HPDE6-E6E7 (cell line): ENCODE data around the gene TBPL1.
"Not testable (repeated sequence)": the region's sequence is repeated elsewhere in the genome, so short reads cannot be mapped to it uniquely, and the experiment has no call there.

Source experiments
- DNase-seq: peaks from one replicate; pipeline ENCODE4 v3.0.0; 2011; ENCODE audit warnings: missing footprints; ENCODE audit errors: extremely low spot score

Gene TBPL1

DNA sequence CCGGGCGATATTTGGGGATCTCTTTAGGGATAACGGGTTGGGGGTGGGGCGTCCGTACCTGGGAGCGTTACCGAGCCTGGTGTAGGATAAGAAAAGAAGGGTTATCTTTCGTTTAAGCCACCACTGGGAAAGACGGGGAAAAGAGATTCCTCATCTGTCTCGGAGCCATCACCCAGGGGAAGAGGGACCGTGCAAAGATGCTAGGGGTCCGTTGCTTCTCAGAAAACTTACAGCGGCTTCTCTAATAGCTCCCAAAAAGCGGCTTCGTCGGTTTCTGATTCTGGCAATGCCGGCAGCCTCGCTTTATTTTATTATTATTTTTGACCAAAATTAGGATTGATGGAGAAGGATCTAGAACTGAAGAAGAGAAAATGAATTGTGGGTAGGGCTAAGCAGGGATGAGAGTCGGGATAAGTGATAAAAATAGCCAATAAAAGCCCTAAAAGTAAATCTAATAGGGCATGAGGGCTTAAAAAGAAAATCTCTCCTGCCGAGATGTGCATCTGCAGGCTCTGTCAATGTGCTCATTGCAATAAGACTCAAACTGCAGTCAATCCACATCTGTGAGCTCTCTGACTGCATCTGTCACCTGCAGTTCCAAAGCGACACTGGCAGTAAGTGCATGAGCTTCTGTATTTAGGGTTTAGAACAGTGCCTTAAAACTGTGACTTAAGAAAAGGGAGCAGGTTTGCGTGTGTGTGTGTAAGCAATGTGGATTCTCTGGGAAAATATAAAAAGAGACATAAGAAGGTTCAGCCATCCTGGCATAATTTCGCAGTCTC is 801 bp downstream of the TBPL1 start:
- DNase-seq: peak; percentile 9

DNA sequence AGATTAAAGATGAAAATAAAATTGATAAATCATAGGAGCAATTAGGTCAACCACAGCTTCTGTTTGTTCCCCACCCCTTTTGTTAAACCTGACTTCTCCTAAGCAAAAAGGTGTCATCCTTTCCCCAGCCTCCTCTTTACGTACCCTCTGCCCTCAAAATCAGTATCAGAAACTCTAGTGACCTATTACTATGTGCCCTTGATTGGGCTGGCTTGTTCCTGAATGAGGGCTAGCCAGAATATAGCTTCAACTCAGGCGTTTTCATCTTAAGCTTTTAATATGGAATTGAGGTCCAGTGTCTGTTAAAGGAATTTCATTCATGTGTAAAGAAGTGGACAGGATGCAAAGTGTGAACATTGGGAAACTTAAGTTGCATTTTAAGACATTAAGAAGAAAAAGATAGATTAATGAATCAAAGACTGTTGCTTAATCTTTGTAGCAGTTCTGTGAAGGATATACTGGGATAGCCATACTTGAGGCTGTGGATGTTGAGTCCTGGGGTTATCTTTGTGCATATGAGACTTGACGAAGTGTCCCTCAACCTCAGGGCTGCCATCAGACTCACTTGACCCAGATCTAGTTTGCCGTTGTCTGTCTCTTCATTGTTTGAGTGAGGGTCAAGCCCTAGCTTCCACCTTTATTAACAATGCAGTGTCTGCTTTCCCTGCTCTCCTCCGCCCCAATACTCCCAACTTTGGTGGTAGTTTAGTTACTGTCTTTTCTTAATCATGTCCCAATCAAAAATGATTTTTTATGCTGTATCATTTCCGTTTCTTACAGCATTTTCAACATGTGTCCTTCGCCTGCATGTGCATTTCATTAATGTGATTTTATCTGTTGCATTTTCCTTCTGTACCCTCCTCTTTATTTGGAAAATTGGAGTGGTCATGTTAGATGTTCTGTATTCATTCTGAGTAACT is 1.9 kb downstream of the TBPL1 start:
- no peak for DNase-seq

DNA sequence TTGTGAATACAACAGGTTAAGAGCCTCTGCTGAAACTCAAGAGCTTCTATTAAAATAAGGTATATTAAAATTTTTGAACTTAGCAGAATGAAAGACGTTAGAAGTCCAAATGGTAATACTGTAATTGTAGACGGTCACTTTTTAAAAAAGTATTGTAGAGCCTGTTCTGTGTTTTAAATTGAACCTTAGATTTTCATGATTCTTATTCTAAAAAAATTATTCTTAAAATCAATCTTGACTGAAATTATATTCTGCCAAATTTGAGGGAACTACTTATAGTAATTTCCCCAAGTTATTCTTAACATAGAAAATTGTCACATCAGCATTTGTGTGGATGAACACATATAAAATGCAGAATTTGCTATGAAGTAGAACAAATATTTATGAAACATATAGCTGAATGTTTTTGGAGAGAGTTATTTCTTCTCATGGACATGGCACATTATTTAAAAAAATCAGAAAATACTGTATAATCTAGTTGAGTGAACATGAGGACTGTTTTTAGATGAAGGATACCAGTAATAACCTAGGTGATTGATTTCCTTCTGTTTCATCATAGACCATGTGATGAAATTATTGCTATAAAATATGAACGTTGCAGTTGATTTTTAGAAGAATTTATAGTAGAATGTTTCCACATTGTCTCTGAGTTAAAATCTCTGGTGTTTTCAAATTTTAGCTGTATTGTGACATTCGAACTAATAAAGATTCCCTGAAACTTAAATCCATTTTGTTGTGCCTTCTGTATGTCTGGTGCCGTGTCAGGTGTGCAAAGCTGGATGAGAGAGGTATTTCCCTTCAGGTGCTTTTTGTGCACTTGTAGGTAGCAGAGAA is 2.8 kb downstream of the TBPL1 start:
- DNase-seq: no peak

DNA sequence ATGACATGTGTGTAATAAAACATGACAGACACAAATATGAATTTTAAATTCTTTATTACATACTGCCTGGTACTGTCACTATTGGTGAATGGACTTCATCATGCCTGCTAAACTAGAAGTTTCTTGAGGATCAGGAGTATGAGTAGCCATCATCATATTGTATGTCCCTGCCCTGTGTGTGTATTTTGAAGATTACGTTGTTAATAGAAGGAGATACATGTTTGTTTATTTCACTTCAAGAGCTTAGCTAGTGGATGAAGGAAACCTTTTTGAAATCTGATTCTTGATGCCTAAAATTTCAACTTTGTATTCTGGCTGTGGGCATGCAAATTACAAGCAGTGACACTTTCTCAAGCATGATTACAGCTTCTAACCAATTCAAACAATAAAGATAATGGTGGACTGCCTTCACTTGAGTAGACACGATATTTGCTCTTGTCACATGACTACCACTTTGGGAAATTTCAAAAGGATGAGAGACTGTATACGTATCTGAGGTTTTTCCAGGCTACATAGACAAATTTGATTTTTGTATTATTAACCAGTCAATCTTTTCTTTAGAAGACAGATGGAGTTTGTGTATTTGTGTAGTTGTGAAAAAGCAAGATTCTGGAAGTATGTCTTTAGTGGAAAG is 3.5 kb downstream of the TBPL1 start:
- DNase-seq: no peak

DNA sequence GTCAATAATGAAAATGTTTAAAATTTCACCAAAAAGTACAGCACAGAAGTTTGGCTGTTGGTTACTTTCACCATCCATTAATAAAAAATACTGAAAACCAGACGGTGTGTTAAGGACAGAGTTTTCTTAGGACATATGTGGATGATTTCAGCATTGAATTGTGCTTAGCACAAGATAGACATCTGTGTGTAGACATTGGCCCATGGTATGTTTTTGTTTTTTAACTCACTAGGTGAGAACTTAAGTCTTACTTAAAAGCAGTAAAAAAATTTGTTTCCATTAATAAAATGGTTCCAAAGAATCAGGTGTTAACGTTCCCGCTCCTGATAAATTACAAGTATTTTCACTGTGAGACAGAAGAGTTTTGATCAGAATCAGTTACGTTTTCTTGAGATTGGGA is 4.2 kb downstream of the TBPL1 start:
- no peak for DNase-seq

DNA sequence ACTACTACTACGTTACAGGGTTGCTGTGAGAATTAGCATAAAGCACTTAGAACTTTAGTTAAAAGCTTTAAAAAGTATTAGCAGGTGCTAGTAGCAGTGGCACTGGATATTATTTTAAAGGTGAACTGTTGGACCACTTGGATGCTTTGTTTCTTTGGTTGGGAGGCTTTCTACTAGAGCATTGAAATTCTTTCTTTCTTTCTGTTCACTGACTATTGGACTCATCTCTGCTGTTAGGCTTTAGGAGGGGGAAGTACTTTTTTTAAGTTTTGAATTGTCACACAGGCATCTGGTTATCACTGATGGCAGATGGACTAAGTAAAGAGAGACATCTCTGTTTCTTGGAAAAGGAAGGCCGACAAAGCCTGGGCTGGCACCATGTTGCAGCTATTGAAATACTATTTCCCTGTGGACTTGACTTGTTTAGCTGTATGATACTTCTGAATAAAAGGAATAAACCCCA is 4.8 kb downstream of the TBPL1 start:
- DNase-seq: no peak

DNA sequence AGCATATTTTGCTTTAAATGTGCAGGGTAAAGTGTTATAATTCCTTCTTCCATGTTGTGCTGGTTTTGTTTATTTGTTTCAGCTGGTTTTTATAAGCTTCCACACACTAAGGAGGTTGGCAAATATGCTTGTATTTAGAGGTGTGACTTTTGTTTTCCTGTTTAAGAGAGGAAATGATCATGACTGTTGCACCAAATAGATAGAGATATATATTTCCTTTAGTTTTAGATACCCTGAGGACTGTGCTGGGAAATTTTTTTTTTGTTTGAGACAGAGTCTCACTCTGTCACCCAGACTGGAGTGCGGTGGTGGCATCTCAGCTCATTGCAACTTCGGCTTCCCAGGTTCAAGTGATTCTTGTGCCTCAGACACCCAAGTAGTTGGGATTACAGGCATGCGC is 5.8 kb downstream of the TBPL1 start:
- no peak for DNase-seq

DNA sequence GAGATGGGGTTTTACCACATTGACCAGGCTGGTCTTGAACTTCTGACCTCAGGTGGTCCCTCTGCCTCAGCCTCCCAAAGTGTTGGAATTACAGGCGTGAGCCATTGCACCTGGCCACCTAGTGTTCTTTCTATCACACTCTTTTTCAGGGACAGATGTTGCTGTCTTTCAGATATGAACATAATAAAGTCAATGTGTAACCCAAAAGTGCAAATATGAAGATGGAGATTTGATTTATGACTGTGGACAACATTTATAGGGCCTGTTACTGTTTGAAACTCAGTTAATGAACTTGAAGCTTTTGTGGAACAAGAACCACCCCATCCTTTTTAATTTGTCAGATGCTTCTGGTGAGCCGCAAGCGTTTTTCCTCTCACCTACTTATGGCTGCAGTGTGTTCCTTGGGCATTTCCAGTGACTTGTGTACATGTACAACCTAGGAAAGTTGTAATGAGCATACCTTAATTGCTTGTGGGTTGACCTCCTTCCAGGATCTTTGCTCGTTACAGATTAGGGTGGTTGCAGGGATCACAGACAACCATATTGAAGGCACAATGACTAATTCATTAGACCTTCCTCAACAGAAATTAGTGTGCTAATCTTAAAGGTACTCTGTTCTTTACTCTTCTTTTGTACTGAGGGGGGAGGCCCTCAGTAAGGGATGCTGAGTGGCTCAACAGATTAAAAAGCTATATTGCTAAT is 6.8 kb downstream of the TBPL1 start:
- DNase-seq: no peak

DNA sequence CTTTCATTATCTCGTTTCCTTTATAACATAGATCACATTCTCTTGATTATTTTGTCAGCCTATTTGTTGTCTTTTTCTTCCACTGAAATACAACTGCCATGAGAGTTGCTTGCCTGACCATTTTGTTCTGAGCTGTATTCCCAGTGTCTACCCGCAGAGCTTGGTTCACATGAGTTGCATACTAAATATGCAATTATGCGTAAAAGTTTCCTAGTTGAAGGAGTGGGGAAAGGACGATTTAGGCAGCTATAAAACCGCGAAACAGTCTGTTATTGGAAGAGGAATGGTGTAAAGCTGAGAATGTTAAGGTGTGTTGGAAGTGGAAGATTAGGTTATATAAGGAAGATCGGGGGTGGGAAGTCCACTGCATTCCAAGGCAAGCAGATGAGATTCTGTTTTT is 8.8 kb downstream of the TBPL1 start:
- DNase-seq: no peak

DNA sequence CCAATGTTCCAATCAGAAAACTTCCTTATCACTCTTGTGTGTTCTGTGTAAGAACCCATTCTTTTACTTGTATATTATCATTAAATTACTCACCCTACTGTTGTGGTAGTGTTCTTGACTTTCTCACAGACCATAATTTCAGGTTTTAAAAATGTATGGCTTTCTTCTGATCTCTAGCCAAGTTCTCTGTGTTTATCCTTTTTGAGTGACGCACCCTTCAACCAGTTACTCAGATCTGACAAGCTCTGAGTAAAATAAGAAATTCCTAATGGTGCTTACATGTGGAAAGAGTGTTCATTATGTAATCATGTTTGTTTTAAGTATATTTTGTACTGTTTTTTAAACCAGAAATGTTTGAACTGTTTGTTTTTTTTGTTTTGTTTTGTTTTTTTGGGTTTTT is 11.0 kb downstream of the TBPL1 start:
- DNase-seq: peak; percentile 31

DNA sequence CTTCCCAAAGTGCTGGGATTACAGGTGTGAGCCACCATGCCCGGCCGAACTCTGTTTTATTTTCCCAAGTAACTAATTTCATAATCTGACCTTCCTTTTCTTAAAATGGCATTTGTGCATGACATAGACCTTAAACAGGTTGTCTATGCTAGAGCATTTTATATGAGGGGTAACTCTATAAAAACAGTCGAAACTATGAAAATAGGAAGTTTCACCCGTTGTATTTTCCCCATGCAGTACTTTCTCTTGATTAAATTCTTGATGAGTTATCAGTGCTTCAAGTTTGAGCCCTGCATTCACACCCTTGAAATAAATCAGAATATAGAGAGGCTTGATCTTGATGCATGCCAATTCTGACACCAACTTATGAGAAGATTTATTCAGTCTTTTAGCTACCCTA is 11.7 kb downstream of the TBPL1 start:
- DNase-seq: no peak

DNA sequence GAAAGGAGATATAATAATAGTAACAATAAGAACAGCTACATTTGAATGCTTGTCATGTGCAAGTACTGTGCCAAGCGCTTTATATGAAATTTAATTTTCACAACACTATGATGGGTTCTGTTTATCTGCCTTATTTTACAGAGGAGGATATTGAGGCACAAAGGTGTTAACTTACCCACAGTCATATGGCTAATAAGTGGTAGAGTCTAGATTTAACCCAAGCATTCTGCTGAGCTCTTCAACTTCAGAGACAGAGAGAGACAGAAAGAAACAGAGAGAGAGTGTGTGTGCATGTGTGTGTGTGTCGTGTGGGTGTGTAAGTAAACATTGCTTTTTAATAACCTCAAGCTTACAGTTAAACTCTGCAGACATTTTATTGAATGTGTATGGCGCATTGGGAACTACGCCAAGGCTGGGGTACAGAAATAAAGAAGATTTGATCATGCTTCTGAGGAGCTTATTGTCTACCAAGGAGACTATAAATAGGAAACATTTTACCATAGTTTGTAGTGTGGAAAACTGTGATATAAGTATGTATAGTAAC is 12.9 kb downstream of the TBPL1 start:
- DNase-seq: no peak

DNA sequence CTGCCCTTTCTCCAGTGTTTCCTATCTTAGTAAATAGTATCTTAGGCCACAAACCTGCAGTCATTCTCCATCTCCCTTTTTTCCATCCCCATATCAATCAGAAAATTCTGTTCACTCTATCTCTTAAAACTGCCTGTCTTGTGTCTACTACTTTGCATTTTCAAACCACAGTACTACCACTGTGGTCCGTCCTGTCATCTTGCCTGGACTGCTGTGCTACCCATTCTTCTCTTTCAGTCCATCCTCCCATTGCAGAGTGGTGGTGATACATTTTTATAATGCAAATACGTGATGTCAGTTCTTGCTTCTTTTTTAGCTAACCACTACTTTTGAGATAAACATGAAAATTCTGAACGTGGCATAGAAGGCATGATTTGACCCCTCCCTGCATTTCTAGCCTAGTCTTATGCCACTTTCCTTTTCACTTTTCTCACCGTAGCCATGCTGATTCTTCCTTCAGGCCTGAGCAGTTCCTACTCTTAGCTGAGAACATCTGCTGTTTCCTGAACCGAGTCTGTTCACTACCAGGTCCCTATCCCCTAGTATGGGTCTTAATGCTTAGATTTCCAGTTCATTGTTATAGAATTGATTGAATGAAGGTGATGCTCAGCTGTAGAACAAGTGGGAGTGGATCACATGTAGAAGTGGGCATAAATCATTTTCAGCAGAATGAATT is 13.8 kb downstream of the TBPL1 start:
- DNase-seq: no peak

DNA sequence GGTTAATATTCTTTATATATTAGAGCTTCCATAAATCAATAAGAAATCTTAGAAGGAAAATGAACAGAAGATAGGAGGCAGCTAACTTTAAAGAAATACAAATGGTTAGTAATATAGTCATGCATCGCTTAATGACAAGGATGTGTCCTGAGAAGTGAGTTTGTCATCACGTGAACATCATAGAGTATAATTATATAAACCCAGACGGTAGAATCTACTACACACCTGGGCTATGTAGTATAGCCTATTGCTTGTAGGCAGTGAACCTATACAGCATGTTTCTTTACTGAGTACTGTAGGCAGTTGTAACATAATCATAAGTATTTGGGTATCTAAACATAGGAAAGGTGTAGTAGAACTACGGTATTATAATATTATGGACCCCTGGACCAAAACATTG is 14.3 kb downstream of the TBPL1 start:
- no peak for DNase-seq

DNA sequence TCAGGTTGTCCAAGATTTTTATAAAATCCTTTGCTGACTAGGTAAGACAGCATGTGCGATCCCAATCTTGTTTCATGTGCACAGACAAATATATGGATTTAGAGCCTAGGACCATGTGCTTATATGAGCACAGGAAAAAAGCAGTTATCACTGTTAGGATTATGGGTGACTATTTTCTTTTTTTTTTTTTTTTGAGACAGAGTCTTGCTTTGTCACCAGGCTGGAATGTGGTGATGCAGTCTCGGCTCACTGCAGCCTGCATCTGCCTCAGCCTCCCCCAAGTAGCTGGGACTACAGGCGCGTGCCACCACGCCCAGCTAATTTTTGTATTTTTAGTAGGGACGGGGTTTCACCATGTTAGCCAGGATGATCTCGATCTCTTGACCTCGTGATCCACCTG is 14.8 kb downstream of the TBPL1 start:
- not testable (repeated sequence) for DNase-seq

DNA sequence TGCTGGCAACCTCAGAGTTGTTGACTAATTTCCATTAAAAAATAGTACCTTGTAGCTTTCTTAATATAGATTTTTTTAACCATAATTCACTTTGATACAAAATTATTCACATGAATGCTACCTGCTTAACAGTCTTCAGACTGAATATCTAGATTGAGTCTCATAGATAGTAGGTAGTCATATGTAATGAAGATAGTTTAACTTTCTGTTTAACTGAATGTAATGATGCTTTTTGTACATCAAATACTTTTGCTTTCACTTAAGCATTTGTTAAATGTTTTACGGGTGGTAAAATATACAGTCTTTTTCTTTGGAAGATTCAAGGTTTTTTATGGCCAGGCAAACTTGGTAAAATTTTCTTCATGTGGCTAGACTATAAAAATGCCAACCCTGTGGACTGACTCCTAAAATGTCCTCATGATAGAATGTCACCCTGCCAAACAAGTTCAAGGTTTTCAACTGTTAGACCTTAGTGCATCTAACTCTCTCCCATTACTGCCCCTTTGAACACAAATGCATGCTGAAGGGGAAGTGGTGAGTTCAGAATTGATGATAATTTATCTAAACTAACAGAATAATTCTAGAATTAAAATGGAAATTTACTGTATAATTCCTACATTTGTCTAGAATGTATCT is 16.4 kb downstream of the TBPL1 start:
- DNase-seq: no peak

DNA sequence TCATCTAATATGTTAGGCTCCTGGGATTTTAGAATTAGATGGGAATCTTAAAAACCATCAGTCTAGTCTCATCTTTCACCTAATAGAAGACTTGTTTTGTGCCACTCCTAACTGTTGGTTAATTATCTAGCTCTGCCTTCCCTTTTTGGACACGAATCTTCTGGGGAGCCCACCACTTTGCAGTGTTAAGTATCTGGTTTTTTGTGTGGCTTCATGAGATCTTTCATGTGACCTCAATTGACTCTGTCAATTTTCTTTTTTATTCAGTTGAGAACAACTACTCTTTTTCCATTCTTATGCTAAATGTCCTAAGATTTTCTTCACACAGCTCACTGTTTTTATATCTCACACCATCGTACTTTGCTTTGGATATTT is 16.9 kb downstream of the TBPL1 start:
- no peak for DNase-seq

DNA sequence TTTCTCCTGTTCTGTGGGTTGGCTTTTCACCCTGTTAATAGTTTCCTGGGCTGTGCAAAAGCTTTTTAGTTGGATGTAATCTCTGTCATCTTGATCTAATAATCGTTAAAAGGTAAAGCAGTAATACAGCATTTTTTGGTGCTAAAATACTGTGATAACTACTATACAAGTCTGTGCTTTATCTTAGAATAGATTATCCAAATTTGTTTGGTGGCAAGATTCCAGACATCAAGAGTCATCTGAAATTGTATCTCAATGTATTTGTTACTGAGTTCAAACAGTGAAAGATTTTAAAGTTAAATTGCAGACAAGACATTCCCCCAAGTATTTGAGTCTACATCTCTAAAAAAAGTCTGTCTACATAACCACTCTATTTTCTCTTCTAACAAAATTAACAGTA is 18.8 kb downstream of the TBPL1 start:
- DNase-seq: no peak

DNA sequence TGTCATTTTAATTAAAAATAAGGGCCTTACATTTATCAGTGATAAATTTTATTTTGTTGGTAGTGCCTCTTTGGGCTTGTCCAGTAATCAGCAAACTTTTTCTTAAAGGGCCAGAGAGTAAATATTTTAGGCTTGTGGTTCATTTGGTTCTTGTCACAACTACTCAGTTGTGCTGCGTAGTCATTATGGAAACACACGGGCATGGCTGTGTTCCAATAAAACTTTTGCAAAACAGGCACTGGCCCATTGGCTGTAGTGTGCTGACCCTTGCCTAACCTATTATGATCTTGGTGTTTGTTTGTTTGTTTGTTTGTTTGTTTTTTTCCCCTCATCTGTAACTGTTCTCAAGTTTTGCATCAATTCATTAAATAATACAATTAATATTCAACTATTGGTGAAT is 19.4 kb downstream of the TBPL1 start:
- no peak for DNase-seq
